Lower lobe of right lung (tissue), 2 donors: ENCODE results near the gene HSPG2. TPM values are rescaled to one million over a fixed set of nuclear protein-coding genes. Genes with fewer than 3 reads are reported as not detected.

Experiments used
- ATAC-seq, 2 donors: fragments of 200-7000 bp; cut with Tn5 transposase; one replicate each; pipeline ENCODE4 v1.9.1; 2020 to 2022; ENCODE audit warnings: mild to moderate bottlenecking in 2 of 2, moderate library complexity in 2 of 2
- DNase-seq: peaks from one replicate; pipeline ENCODE4 v3.0.0-alpha.2; 2020
- H3K27ac ChIP-seq: fragments of 200-600 bp; one replicate; pipeline ENCODE4 v1.8.0; 2022
- H3K27me3 ChIP-seq: fragments of 200-600 bp; one replicate; pipeline ENCODE4 v1.8.0; 2022; ENCODE audit warnings: low read depth
- H3K36me3 ChIP-seq: fragments of 200-600 bp; one replicate; pipeline ENCODE4 v1.8.0; 2022; ENCODE audit warnings: mild to moderate bottlenecking
- H3K4me1 ChIP-seq: fragments of 200-600 bp; one replicate; pipeline ENCODE4 v1.8.0; 2022
- H3K4me3 ChIP-seq: fragments of 200-600 bp; one replicate; pipeline ENCODE4 v1.8.0; 2022; ENCODE audit warnings: mild to moderate bottlenecking
- H3K9me3 ChIP-seq: fragments of 200-600 bp; one replicate; pipeline ENCODE4 v1.8.0; 2022
- CTCF ChIP-seq: fragments of 200-600 bp; IDR thresholded peaks from one replicate; pipeline ENCODE4 v1.8.0; 2022; ENCODE audit warnings: antibody characterized with exemption, mild to moderate bottlenecking
- intact Hi-C: fragments of 100-400 bp; cut with DNase I; formaldehyde crosslinking; loops from one replicate; pipeline ENCODE4 v1.11.0; 2022
- total RNA-seq: library from RNA; stranded (reverse); fragmentation: NEBNext Ultra II Directional; extraction: Animal tissue kit (Norgen Biotek cat#: 25700); gene quantifications from one replicate; pipeline ENCODE4 v1.2.1, GENCODE V29; 2021
- donor health status: DM: no; HTN: yes; CAD: no; lungs with severe emphysema.

Gene HSPG2
- total RNA-seq, 1 donor from 2014 or later: 216 TPM

- Histone ChIP-seq H3K9me3 (no peaks in the 10 kb centered on the region), H3K4me3 (no peak overlapping the region), H3K4me1 (no peaks in the 10 kb centered on the region), H3K27ac (no peak overlapping the region), H3K27me3 (no peaks in the 10 kb centered on the region), H3K36me3 (peaks cover 100% of the 10 kb centered on the region)
- no peak for ATAC-seq
- TF ChIP-seq CTCF: no peak
- DNase-seq: no peak
- intact Hi-C loops: no loop called here
Measured at GRCh38 chr1:21839337-21840037, 97.6 kb downstream of the HSPG2 start.

- no peaks in the 10 kb centered on the region for H3K27me3 ChIP-seq
- H3K27ac ChIP-seq: no peak overlapping the region
- intact Hi-C loops: no loop called here
- H3K4me1 ChIP-seq: no peaks in the 10 kb centered on the region
- H3K36me3 ChIP-seq: peaks cover 100% of the 10 kb centered on the region
- H3K9me3 ChIP-seq: no peaks in the 10 kb centered on the region
- no peak for ATAC-seq
- no peak for DNase-seq
- TF ChIP-seq CTCF: no peak
- H3K4me3 ChIP-seq: no peak overlapping the region
Measured at GRCh38 chr1:21838359-21839157, 98.6 kb downstream of the HSPG2 start.

- no peak overlapping the region for H3K27ac ChIP-seq
- intact Hi-C loops: no loop called here
- H3K27me3 ChIP-seq: no peaks in the 10 kb centered on the region
- H3K9me3 ChIP-seq: no peaks in the 10 kb centered on the region
- H3K4me1 ChIP-seq: no peaks in the 10 kb centered on the region
- H3K36me3 ChIP-seq: peaks cover 100% of the 10 kb centered on the region
- ATAC-seq: no peak
- no peak overlapping the region for H3K4me3 ChIP-seq
- no peak for TF ChIP-seq CTCF
- no peak for DNase-seq
Measured at GRCh38 chr1:21837476-21837875, 99.6 kb downstream of the HSPG2 start.

GRCh38 chr1:21836729-21837128 lies 100.4 kb downstream of the HSPG2 start:
- DNase-seq (no peak), ATAC-seq (no peak)
- Histone ChIP-seq H3K27me3 (no peaks in the 10 kb centered on the region), H3K36me3 (peaks cover 100% of the 10 kb centered on the region), H3K27ac (no peak overlapping the region), H3K9me3 (no peaks in the 10 kb centered on the region), H3K4me1 (no peaks in the 10 kb centered on the region), H3K4me3 (no peak overlapping the region)
- intact Hi-C loops: no loop called here
- TF ChIP-seq CTCF: no peak

- no peak for DNase-seq
- Histone ChIP-seq H3K36me3 (peaks cover 100% of the 10 kb centered on the region), H3K4me1 (no peaks in the 10 kb centered on the region), H3K27ac (no peak overlapping the region), H3K4me3 (no peak overlapping the region), H3K9me3 (no peaks in the 10 kb centered on the region), H3K27me3 (no peaks in the 10 kb centered on the region)
- no peak for TF ChIP-seq CTCF
- intact Hi-C loops: no loop called here
- ATAC-seq: no peak
Measured at GRCh38 chr1:21836010-21836409, 101.1 kb downstream of the HSPG2 start.
